SIG-M5 treated with dmso at 0.1 percent for 504 hours (cell line): Measurements from ENCODE around the gene CCDC43.
A peak's percentile ranks its signal among the peaks of the same experiment; 100 is the strongest.
"Not testable (repeated sequence)": the region's sequence is repeated elsewhere in the genome, so short reads cannot be mapped to it uniquely, and the experiment has no call there.

Experiments used
- DNase-seq: peaks from one replicate; lab custom pipeline; 2025; ENCODE audit not compliant: unreplicated experiment; lab: John Stamatoyannopoulos, UW

The CCDC43 gene, protein sequence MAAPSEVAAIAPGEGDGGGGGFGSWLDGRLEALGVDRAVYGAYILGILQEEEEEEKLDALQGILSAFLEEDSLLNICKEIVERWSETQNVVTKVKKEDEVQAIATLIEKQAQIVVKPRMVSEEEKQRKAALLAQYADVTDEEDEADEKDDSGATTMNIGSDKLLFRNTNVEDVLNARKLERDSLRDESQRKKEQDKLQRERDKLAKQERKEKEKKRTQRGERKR

GRCh38 chr17:44689477-44690217, at the start of gene CCDC43:
CCDC43 (minus strand) TSS chr17:44689776; CDS start chr17:44689753, 23 bp downstream.
- DNase-seq, result peak; percentile 88

DNA sequence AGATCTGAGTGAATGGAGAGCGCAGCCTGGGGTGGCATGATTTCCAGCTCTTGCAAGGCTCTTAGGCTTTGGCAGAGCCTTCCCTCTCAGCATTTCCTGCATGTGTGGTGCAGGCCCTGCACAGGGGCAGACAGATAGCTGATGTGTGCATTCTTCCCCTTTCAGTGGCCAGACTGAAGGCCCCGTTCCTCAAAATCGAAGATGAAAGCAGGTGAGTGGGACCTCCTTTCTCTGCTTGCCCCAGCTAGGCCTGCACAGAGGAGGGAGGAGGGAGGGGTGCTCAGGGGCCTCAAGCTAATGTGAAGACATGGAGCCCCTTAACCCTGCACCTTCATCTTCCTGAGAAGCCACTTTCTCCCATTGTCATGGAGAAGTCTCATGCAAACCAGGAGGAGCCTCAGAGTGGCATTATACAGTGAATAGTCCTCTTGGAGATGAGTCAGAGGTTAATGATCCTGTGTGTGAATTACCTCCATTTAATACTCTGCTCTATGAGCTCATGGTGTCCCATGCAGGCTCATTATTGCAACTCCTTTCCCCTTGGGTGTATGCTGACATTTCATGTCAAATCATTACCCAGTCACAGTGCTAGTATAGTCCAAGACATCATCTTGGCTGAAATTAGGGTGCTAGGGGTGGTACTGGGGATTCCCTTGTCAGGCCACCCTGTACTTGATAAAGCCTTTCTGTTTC, 48.8 kb upstream of the CCDC43 start:
- no peak for DNase-seq

DNA sequence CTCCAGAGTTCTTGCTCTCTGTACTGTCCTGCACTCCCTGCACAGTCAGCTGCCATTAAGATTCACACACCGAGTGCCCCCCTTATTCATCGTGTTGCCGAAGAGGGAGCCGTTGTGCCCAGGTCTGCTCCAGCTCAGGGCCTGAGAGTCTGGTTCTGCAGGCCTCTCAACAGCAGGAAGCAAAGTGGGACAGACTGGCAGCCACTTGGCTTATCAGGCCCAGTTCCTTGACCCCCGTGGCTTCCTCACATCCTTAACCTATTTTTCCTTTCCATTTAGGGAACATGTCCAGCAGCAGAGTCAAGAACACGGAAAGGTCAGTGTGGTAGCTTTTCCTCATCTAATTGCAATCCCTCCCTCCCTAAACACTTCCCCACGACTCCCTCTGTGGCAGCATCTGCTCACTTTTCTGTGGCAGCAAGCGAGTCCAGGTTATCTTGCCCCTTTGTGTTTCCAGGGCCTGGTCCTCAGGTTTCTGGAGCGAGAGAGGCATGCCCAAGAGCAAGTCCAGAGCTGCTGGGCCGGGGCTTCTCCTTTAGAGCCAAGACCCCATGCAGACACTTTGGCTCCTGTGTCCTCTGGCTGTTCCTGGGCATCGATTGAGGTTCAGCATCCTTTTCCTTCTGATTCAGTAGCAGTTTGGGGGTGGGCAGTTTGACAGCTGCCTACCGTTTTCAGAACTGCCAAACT, 47.1 kb upstream of the CCDC43 start:
- DNase-seq, result no peak

- DNase-seq, result no peak
Observed at GRCh38 chr17:44734272-44734671, 44.7 kb upstream of the CCDC43 start.

GRCh38 chr17:44733753-44734152, 44.2 kb upstream of the CCDC43 start:
- DNase-seq, result no peak

GRCh38 chr17:44726121-44726520, 36.5 kb upstream of the CCDC43 start:
- DNase-seq, result not testable (repeated sequence)

DNA sequence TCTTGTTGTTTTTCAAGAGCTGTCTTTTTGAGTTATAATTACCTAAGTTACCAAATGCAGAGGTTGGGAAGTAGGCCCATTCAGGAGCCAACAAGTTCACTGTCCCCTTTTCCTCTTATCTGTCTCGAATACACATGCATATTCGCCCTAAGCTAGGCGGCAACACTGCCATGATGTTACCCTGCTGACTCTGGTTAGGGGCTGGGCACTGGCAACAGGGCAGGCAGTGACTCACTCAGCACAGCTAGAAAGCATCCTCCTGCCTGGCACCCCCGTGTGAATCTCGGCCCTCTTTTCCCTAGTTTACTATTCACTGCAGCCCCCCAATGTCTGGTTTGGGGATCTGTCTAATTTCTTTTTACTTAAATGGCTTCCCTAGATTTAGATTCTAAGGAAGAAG, 32.7 kb upstream of the CCDC43 start:
- DNase-seq, result no peak

- DNase-seq, result no peak
Observed at GRCh38 chr17:44719444-44719843, 29.9 kb upstream of the CCDC43 start.

- DNase-seq, result peak; percentile 89
Observed at GRCh38 chr17:44708401-44709263, 19.1 kb upstream of the CCDC43 start, which contains the start of gene DBF4B. DBF4B (plus strand) TSS chr17:44708665; CDS start chr17:44708821, 156 bp downstream.

DNA sequence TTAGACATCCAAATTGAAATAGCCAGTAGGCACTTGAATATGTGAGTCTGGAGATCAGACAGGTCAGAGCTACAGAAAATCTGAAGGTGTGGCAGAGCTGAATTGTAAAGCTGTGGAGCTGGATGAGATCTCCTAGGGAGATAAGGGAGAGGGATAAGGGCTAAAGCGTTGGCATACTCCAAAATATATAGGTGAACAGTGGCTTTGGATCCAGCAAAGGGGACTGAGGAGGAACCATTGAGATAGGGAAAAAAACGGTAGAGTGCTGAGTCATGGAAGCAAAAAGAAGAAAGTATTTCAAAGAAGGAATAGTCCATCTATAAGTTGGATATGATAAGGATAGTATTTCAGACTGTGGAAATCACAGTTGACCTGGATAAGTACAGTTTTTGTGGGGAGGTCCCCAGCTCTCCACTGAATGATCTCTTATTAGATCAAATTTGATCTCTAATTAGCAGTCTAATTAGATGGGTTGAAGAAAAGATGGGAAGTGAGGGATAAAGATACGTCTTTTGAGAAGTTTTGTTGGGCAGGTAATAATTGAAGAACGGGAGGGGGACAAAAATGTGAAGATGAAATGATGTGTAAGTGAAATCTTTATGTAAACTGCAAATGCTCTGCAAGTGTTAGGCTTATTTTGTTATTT, 18.3 kb upstream of the CCDC43 start:
- no peak for DNase-seq

DNA sequence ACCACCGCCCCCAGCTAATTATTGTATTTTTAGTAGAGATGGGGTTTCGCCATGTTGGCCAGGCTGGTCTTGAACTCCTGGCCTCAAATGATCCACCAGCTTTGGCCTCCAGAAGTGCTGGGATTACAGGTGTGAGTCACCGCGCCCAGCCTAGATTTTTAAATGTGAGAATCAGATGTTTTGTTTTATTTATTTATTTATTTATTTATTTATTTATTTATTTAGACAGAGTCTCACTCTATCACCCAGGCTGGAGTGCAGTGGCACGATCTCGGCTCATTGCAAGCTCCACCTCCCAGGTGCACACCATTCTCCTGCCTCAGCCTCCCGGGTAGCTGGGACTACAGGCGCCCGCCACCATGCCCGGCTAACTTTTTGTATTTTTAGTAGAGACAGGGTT, 10.7 kb upstream of the CCDC43 start:
- not testable (repeated sequence) for DNase-seq

DNA sequence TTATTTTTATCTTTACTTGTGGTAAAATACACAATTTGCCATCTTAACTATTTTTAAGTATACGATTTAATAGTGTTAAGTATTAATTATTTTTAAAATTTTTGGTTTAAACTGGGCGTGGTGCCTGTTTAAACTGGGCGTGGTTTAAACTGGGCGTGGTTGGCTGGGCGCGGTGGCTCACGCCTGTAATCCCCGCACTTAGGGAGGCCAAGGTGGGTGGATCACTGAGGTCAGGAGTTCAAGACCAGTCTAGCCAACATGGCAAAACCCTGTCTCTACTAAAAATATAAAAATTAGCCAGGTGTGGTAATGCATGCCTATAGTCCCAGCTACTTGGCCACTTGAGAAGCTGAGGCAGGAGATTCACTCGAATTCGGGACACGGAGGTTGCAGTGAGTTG, 4.0 kb upstream of the CCDC43 start:
- no peak for DNase-seq

DNA sequence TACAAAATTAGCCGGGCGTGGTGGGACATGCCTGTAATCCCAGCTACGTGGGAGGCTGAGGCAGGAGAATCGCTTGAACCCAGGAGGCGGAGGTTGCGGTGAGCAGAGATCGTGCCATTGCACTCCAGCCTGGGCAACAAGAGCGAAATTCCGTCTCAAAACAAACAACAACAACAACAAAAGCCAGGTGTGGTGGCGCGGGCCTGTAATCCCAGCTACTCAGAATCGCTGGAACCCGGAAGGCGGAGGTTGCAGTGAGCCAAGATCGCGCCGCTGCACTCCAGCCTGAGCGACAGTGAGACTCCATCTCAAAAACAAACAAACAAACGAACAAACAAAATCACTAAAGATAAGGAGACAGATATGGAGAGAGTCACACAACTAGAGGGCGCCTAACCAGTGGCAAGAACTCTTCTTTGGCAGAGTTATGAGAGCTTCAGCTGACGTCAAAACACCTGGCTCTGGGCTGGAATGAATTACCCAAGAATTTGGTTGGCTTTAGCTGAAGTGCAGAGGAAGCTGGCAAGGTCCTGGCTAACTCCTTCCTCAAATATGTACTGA, 1.2 kb upstream of the CCDC43 start:
- peak; percentile 80 for DNase-seq

DNA sequence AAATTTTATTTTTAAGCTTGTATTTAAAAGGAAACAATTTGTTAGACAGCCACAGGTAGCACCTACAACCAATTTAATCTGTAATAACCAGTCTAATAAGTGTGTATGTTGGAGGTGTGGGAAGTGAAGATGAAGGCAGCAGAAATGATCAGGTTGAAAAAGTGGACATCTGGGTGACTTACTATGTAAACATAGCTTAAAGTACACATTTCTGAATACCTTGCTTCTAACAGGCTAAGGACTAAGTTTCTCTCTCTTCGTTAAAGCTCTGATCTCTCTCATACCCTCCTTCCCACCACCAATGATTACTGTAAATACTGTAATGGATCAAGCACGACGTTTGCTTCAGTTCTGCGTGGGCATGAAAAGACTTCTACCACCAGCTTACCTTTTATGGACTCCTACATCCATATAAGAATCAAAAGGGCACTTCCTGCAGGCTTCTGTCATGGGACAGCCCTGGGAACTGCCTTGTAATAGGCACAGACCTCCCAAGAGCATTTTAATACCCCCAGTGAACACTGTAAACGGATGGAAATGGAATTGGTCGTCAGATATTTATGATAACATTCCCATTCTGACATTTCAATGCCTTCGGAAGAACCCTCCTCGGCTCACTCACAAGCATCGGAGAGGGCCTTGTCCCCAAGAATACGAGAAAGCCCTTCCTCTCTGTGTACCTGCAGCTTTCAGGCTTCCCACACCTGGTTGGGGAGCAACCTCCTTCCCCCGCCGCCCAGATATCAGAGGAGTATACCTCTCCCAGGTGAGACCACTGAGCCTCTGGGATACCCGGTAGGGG, 700 bp downstream of the CCDC43 start:
- no peak for DNase-seq

GRCh38 chr17:44688200-44688599, 1.4 kb downstream of the CCDC43 start:
- DNase-seq, result no peak

DNA sequence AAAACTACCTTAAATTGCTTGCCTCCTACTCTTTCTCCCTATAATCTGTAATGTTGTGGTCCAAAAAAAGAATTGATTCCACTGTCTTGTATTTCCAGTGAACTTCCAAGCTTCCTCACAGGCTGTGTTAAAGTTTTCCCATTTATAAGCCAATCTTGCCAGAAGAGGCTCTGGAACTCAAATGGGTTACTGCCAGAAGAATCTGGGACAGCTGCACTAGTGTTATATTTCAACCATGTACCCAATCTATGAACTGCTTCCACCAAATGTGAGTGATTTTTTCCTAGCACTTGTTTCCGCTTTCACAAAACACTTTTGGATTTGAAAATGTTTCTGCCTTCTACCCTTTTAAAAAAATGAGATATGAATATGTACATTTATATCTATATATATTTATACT, 1.8 kb downstream of the CCDC43 start:
- no peak for DNase-seq

DNA sequence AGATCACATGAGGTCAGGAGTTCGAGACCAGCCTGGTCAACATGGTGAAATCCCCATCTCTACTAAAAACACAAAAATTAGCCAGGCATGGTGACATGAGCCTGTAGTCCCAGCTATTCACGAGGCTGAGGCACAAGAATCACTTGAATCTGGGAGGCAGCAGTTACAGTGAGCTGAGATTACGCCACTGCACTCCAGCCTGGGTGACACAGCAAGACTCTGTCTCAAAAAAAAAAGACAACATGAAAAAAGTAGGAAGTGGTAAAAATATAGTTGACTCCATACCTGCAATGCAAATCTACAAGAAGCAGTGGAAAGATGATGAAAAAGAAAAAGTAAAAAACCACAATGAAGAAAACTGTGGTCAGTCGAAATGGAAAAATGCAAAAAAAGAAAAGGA, 6.3 kb downstream of the CCDC43 start:
- DNase-seq, result peak; percentile 87

GRCh38 chr17:44677136-44677535, 12.4 kb downstream of the CCDC43 start:
- DNase-seq, result no peak

- DNase-seq, result no peak
Observed at GRCh38 chr17:44673893-44674292, 15.7 kb downstream of the CCDC43 start.
